Brain microvascular endothelial cell (primary cell): Measurements from ENCODE around the gene RNF25.

Experiments used
- DNase-seq: peaks from one replicate; pipeline ENCODE4 v3.0.0-alpha.2; 2020
- H3K27ac ChIP-seq: fragments of 250-450 bp; sonication (Bioruptor Pico); 2 replicates; pipeline ENCODE4 v1.5.1; 2020; ENCODE audit warnings: mild to moderate bottlenecking, moderate library complexity
- H3K27me3 ChIP-seq: fragments of 250-450 bp; sonication (Bioruptor Pico); replicated peaks from 2 replicates; pipeline ENCODE4 v1.5.1; 2020; ENCODE audit warnings: mild to moderate bottlenecking
- H3K36me3 ChIP-seq: fragments of 250-450 bp; sonication (Bioruptor Pico); replicated peaks from 2 replicates; pipeline ENCODE4 v1.5.1; 2020; ENCODE audit warnings: mild to moderate bottlenecking
- H3K4me3 ChIP-seq: 2 replicates; pipeline ENCODE4 v1.5.1; 2011; ENCODE audit warnings: low read depth, mild to moderate bottlenecking, control low read depth, low read length, moderate library complexity
- in situ Hi-C: cut with HindIII; loops from 2 replicates; pipeline ENCODE4 v1.10.0; 2017; ENCODE audit warnings: low sequenced_read_pairs, low pct_ligation_motif_present
- TF ChIP-seq, protein P1 (sequence below): IDR thresholded peaks from 2 replicates; pipeline ENCODE4 v1.5.1; 2011; ENCODE audit warnings: low read depth, mild to moderate bottlenecking, moderate library complexity, low read length, control low read depth, inconsistent platforms; ENCODE audit errors: missing control alignments

RNF25 gene

DNA sequence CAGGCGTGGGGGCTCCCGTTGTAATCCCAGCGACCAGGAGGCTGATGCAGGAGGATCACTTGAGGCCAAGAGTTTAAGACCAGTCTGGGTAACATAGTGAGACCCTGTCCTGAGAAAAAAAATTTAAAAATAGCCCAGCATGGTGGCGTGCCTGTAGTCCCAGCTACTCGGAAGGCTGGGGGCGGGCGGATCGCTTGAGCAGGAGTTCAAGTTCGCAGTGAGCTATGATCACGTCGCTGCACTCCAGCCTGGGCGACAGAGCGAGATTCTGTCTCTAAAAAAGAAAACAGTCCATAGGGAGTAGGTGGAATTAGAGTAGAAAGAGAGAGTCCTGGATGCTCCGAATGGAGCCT lies 38.5 kb upstream of the RNF25 start:
- Histone ChIP-seq H3K27ac (no peak overlapping the region), H3K27me3 (no peaks in the 10 kb centered on the region), H3K36me3 (no peaks in the 10 kb centered on the region), H3K4me3 (peak overlapping the region; percentile 92)
- TF ChIP-seq, protein P1, sequence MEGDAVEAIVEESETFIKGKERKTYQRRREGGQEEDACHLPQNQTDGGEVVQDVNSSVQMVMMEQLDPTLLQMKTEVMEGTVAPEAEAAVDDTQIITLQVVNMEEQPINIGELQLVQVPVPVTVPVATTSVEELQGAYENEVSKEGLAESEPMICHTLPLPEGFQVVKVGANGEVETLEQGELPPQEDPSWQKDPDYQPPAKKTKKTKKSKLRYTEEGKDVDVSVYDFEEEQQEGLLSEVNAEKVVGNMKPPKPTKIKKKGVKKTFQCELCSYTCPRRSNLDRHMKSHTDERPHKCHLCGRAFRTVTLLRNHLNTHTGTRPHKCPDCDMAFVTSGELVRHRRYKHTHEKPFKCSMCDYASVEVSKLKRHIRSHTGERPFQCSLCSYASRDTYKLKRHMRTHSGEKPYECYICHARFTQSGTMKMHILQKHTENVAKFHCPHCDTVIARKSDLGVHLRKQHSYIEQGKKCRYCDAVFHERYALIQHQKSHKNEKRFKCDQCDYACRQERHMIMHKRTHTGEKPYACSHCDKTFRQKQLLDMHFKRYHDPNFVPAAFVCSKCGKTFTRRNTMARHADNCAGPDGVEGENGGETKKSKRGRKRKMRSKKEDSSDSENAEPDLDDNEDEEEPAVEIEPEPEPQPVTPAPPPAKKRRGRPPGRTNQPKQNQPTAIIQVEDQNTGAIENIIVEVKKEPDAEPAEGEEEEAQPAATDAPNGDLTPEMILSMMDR = no peak
- in situ Hi-C loops = no loop called here
- no peak for DNase-seq

DNA sequence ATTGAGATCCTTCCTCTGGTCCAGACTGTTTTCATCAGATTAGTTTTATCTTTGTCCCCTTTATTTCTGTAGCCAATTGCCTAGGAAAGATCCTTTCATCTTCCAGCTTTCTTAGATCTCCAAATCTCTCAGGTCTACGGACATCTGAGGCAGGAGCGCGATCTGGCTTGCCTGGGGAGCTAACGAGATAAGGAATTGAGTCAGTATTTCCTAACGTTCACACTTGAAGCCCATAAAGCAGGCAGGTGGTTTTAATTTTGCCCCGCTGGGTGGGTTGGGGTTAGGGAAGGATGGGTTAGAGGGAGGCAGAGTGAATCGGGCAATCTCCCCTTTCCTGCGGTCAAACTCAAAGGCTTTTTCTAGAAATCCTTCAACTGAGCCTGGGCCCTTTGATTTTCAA lies 38.1 kb upstream of the RNF25 start:
- TF ChIP-seq, protein P1 = no peak
- no peak overlapping the region for H3K27ac ChIP-seq
- no peak for DNase-seq
- no peak overlapping the region for H3K4me3 ChIP-seq
- in situ Hi-C loops = no loop called here
- H3K36me3 ChIP-seq = no peaks in the 10 kb centered on the region
- H3K27me3 ChIP-seq = no peaks in the 10 kb centered on the region

DNA sequence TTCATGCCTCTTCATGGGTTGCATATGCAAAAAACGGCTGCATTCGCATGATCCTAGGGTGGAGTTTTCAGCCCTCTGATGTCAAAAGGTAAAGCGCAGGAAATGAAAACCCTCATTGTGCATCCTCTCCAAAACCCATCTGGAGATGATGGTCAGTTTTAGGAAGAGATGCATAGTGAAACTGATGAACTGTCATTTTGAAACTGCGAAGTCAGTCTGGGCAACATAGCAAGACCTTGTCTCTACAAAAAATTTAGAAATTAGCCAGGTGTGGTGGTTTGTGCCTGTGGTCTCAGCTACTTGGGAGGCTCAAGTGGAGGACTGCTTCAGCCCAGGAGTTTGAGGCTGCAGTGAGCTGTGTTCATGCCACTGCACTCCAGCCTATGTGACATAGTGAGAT lies 36.3 kb upstream of the RNF25 start:
- TF ChIP-seq, protein P1 = no peak
- H3K27ac ChIP-seq = no peak overlapping the region
- DNase-seq = no peak
- no peaks in the 10 kb centered on the region for H3K36me3 ChIP-seq
- H3K4me3 ChIP-seq = no peak overlapping the region
- no peaks in the 10 kb centered on the region for H3K27me3 ChIP-seq
- in situ Hi-C loops = no loop called here

DNA sequence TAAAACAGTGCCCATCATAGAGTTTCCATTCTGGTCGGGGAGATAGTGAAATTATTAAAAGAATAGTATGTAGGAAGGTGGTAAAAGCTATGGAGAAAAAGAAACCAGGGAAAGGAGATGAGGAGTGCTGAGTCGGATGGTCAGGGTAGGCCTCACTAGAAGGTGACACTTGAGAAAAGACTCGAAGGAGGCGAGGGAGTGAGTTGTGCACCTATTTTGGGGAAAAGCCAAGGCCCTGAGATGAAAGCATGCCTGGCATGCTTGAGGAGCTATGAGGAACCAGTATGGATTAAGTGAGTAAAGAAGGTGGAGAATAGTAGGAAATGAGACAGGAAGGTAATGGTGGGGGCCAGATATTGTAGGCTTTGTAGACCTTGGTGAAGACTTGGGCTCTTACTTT lies 31.5 kb upstream of the RNF25 start:
- Histone ChIP-seq H3K36me3 (peaks cover 5% of the 10 kb centered on the region), H3K27ac (no peak overlapping the region), H3K27me3 (no peaks in the 10 kb centered on the region), H3K4me3 (no peak overlapping the region)
- in situ Hi-C loops = no loop called here
- TF ChIP-seq, protein P1 = no peak
- DNase-seq = no peak

DNA sequence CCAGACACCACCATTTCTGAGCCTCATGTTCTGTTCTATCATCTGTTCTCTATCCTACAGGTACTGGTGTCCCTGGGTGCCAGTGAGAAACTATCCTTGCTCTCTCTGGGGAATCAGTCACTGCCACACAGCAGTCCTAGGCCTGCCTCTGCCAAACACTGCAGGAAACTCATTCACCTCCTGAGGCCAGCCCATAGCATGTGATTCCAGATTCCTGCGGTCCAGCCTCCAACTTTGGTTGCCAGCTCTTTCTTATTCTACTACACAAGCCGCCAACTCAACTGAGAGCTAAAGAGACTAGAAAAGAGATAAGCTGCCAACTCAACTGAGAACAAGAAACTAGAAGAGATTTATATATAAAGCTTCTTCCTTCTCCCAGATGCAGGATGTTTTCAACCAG lies 30.0 kb upstream of the RNF25 start:
- H3K27ac ChIP-seq = no peak overlapping the region
- TF ChIP-seq, protein P1 = no peak
- in situ Hi-C loops = no loop called here
- H3K27me3 ChIP-seq = no peaks in the 10 kb centered on the region
- no peak for DNase-seq
- no peak overlapping the region for H3K4me3 ChIP-seq
- H3K36me3 ChIP-seq = peaks cover 7% of the 10 kb centered on the region

DNA sequence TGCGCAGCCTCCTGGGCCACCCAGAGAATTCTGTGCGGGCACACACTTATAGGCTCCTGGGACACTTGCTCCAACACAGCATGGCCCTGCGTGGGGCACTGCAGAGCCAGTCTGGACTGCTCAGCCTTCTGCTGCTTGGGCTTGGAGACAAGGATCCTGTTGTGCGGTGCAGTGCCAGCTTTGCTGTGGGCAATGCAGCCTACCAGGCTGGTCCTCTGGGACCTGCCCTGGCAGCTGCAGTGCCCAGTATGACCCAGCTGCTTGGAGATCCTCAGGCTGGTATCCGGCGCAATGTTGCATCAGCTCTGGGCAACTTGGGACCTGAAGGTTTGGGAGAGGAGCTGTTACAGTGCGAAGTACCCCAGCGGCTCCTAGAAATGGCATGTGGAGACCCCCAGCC lies 27.1 kb upstream of the RNF25 start:
- TF ChIP-seq, protein P1 = no peak
- peaks cover 15% of the 10 kb centered on the region for H3K36me3 ChIP-seq
- no peak for DNase-seq
- H3K27ac ChIP-seq = no peak overlapping the region
- in situ Hi-C loops = no loop called here
- no peaks in the 10 kb centered on the region for H3K27me3 ChIP-seq
- H3K4me3 ChIP-seq = no peak overlapping the region
